Left lung (tissue), 10 donors: ENCODE measurements around the gene NDUFV1. TPM values are rescaled to one million over a fixed set of nuclear protein-coding genes. Genes with fewer than 3 reads are reported as not detected.

Source experiments
- ATAC-seq: fragments of 200-7000 bp; cut with Tn5 transposase; one replicate; pipeline ENCODE4 v1.9.1; 2020; ENCODE audit warnings: moderate library complexity
- DNase-seq, 4 donors: peaks; one replicate each; pipeline ENCODE4 v3.0.0-alpha.2; 2013 to 2020
- H3K27ac ChIP-seq, 2 donors: fragments of 200-600 bp; sonication (generic) in 1 of 2; one replicate each; pipeline versions ENCODE4 v1.5.0 to v1.8.0; 2020 to 2021
- H3K27me3 ChIP-seq, 2 donors: fragments of 200-600 bp; sonication (generic) in 1 of 2; one replicate each; pipeline versions ENCODE4 v1.5.0 to v1.8.0; 2020 to 2021
- H3K36me3 ChIP-seq, 2 donors: fragments of 200-600 bp; sonication (generic) in 1 of 2; one replicate each; pipeline versions ENCODE4 v1.5.0 to v1.8.0; 2020 to 2021
- H3K4me1 ChIP-seq, 2 donors: fragments of 200-600 bp; one replicate each; pipeline ENCODE4 v1.8.0; 2021
- H3K4me3 ChIP-seq, 2 donors: fragments of 200-600 bp; sonication (generic) in 1 of 2; one replicate each; pipeline versions ENCODE4 v1.5.0 to v1.8.0; 2020 to 2021; ENCODE audit warnings: mild to moderate bottlenecking in 1 of 2
- H3K9me3 ChIP-seq, 2 donors: fragments of 200-600 bp; sonication (generic) in 1 of 2; one replicate each; pipeline versions ENCODE4 v1.5.0 to v1.8.0; 2020 to 2021
- CTCF ChIP-seq, 2 donors: fragments of 200-600 bp; sonication (generic) in 1 of 2; IDR thresholded peaks; one replicate each; pipeline versions ENCODE4 v1.5.0 to v1.8.0; 2021; ENCODE audit warnings: antibody characterized with exemption in 2 of 2
- intact Hi-C, 2 donors: fragments of 100-400 bp; cut with DNase I; formaldehyde crosslinking; loops; one replicate each; pipeline versions ENCODE4 v1.11.2 to v1.14.2; 2022
- polyA plus RNA-seq, 6 donors: library from polyadenylated mRNA; unstranded; fragments of 120-200 nt; gene quantifications; one replicate each; pipeline ENCODE4 v1.2.1, GENCODE V29; 2013; ENCODE audit not compliant: insufficient read length in 6 of 6
- total RNA-seq, 2 donors: library from RNA; stranded (reverse); fragmentation: NEBNext Ultra II Directional; extraction: Animal tissue kit (Norgen Biotek cat#: 25700); gene quantifications; one replicate each; pipeline ENCODE4 v1.2.1, GENCODE V29; 2021
- donor health status: DM: no; HTN: yes; CAD: no.
- donor health status: DM: no; HTN: no; CAD: no.

Gene NDUFV1
- total and polyA plus RNA-seq, 8 donors, result 136 to 204 (median 163) TPM

- Histone ChIP-seq H3K36me3 (no peaks in the 10 kb centered on the region), H3K4me3 (no peak overlapping the region), H3K4me1 (peaks cover 0 to 20% of the 10 kb centered on the region in 2 donors), H3K27me3 (no peaks in the 10 kb centered on the region), H3K27ac (no peak overlapping the region), H3K9me3 (no peaks in the 10 kb centered on the region)
- ATAC-seq, result no peak
- TF ChIP-seq CTCF (IDR thresholded peaks at IDR 0.05), result no peak
- no peak for DNase-seq
- intact Hi-C loops, result no loop called here
These were observed 20.2 kb downstream of the NDUFV1 start for GRCh38 chr11:67626970-67627369.

- H3K4me3 ChIP-seq, result no peak overlapping the region
- no peak for TF ChIP-seq CTCF (IDR thresholded peaks at IDR 0.05)
- H3K27me3 ChIP-seq, result no peaks in the 10 kb centered on the region
- peaks cover 0 to 20% of the 10 kb centered on the region in 2 donors for H3K4me1 ChIP-seq
- peak in 2 of 4 donors; percentile 27 to 68 for DNase-seq
- H3K9me3 ChIP-seq, result no peaks in the 10 kb centered on the region
- intact Hi-C loops, result no loop called here
- H3K27ac ChIP-seq, result no peak overlapping the region
- H3K36me3 ChIP-seq, result no peaks in the 10 kb centered on the region
- ATAC-seq, result no peak
These were observed 20.7 kb downstream of the NDUFV1 start for GRCh38 chr11:67627441-67627811.

- DNase-seq (peak in 2 of 4 donors; percentile 32 to 60), ATAC-seq (no peak)
- Histone ChIP-seq H3K4me3 (no peak overlapping the region), H3K36me3 (no peaks in the 10 kb centered on the region), H3K27ac (no peak overlapping the region), H3K9me3 (no peaks in the 10 kb centered on the region), H3K27me3 (no peaks in the 10 kb centered on the region), H3K4me1 (peaks cover 0 to 20% of the 10 kb centered on the region in 2 donors)
- TF ChIP-seq CTCF (IDR thresholded peaks at IDR 0.05), result no peak
- intact Hi-C loops, result no loop called here
These were observed 21.3 kb downstream of the NDUFV1 start for GRCh38 chr11:67627812-67628624.

GRCh38 chr11:67628710-67629385 is 22.1 kb downstream of the NDUFV1 start:
- H3K27me3 ChIP-seq, result no peaks in the 10 kb centered on the region
- intact Hi-C loops, result no loop called here
- no peaks in the 10 kb centered on the region for H3K9me3 ChIP-seq
- no peak for ATAC-seq
- H3K4me3 ChIP-seq, result peak overlapping the region; percentile 49 to 56
- DNase-seq, result peak in 1 of 4 donors; percentile 71
- H3K4me1 ChIP-seq, result peaks cover 0 to 20% of the 10 kb centered on the region in 2 donors
- no peaks in the 10 kb centered on the region for H3K36me3 ChIP-seq
- no peak for TF ChIP-seq CTCF (IDR thresholded peaks at IDR 0.05)
- H3K27ac ChIP-seq, result peak overlapping the region in 1 of 2 donors; percentile 89
